ENCODE results near the gene EPN1. TPM values are rescaled to one million over a fixed set of nuclear protein-coding genes. Genes with fewer than 3 reads are reported as not detected.

EPN1 gene
- total and polyA plus RNA-seq, 2 of the 8 experiments (the other 6 are each of a cell fraction or from before 2014, with no cell fraction given) = 49.6 to 200 TPM

DNA sequence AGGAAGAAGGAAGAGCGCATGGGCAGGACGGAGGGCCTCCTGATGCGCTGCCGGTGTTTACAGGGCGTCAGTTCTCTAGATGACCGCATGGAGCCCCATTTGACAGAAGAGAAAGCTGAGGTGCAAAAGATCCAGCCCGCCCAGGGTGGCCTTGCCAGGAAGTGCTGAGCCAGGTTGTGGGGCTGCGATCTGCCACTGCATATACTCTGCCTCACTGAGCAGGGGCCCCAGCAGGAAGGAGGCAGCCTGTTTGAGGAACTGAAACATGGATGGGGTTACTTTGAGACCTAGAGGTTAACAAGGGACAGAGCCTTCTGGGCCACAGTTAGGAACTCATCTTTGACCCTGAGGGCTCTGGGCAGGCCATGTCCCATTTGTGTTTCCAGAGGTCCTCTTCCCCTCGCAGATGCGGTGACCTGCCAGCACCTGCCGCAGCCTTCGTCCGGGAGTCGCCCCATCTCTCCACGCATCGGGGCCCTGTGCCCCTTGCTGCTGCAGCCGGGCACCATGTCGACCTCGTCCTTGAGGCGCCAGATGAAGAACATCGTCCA lies 3.2 kb downstream of the EPN1 start:
- no peak overlapping the region for H3K9ac ChIP-seq (replicated peaks in 1 of 4; ENCODE audit: extremely low read depth in 1 of 4, low read depth in 3 of 4, low read length in 3 of 4)

More for the DNA sequence above, 3.2 kb downstream of the EPN1 start:
- Histone ChIP-seq H3K23me2 (ENCODE audit: low read depth, low read length) (peaks cover 5% of the 10 kb centered on the region; the same call in 1 of the 2 replicates), H3K56ac (replicated peaks; ENCODE audit: insufficient read length, low read depth, low read length) (no peak overlapping the region), H3K27ac (ENCODE audit: low read depth, low read length) (no peak overlapping the region), H4K8ac (ENCODE audit: extremely low read depth, insufficient read depth, low read length) (no peak overlapping the region; the same call in 1 of the 2 replicates), H3K4me3 (ENCODE audit: extremely low read depth in 1 of 4, insufficient read depth in 2 of 4, low read depth in 3 of 4, low read length in 4 of 4) (no peak overlapping the region), H3K9me3 (ENCODE audit: insufficient read depth in 2 of 2, low read depth in 1 of 2, low read length in 1 of 2) (no peaks in the 10 kb centered on the region), H4K5ac (ENCODE audit: insufficient read length, low read depth, low read length) (no peak overlapping the region), H4K91ac (replicated peaks; ENCODE audit: insufficient read length, low read length) (no peak overlapping the region), H2BK5ac (ENCODE audit: low read depth, low read length) (no peak overlapping the region), H2BK12ac (ENCODE audit: low read depth, low read length) (no peak overlapping the region), H2BK120ac (replicated peaks; ENCODE audit: low read depth, low read length) (no peak overlapping the region), H3K18ac (ENCODE audit: extremely low read depth, low read length) (no peak overlapping the region), H3K23ac (ENCODE audit: insufficient read length) (no peak overlapping the region), H2AK5ac (ENCODE audit: low read depth, low read length) (no peak overlapping the region), H3K79me2 (ENCODE audit: control insufficient read depth in 1 of 2, insufficient read depth in 2 of 2, low read length in 2 of 2) (peaks cover 21 to 63% of the 10 kb centered on the region in 2 experiments), H3K27me3 (replicated peaks in 1 of 4; ENCODE audit: control insufficient read depth in 3 of 4, extremely low read depth in 1 of 4, insufficient read depth in 3 of 4, low read length in 3 of 4) (no peaks in the 10 kb centered on the region), H4K20me1 (replicated peaks in 1 of 2; ENCODE audit: control insufficient read depth in 1 of 2, insufficient read depth in 2 of 2, low read length in 2 of 2) (peaks cover 11 to 29% of the 10 kb centered on the region in 2 experiments), H2AFZ (ENCODE audit: low read length) (no peak overlapping the region), H2BK20ac (ENCODE audit: low read length) (no peak overlapping the region), H3K4me2 (ENCODE audit: insufficient read depth in 1 of 2, low read depth in 2 of 2, low read length in 2 of 2) (no peak overlapping the region), H2BK15ac (ENCODE audit: low read length) (no peak overlapping the region), H3K79me1 (ENCODE audit: low read depth, low read length) (peaks cover 23% of the 10 kb centered on the region), H3K4ac (replicated peaks; ENCODE audit: insufficient read length, low read depth, low read length) (no peak overlapping the region), H3K14ac (ENCODE audit: insufficient read length) (no peak overlapping the region), H3K4me1 (replicated peaks in 1 of 4; ENCODE audit: control insufficient read depth in 3 of 4, insufficient read depth in 4 of 4, low read length in 3 of 4) (peaks cover 0 to 6% (median 3%) of the 10 kb centered on the region in 4 experiments; a peak in 3 of 7 replicates), H3K36me3 (ENCODE audit: control insufficient read depth in 2 of 4, insufficient read depth in 4 of 4, low read length in 3 of 4) (peaks cover 7 to 24% (median 20%) of the 10 kb centered on the region in 4 experiments; a peak in 7 of 8 replicates)
- POLR2A ChIA-PET (ENCODE audit: partially characterized antibody) = interaction anchor here (0.6 to 1.8 kb wide), 2 partner anchors 10 to 32 kb away, joined by 3 to 4 read pairs; no protein-coding TSS in a partner anchor
- no peak for TF ChIP-seq HDAC6 (IDR thresholded peaks at IDR 0.05; ENCODE audit: low read depth, low read length)
- TF ChIP-seq CBX5 (IDR thresholded peaks at IDR 0.05; ENCODE audit: low read depth, low read length) = no peak
- DNase-seq (ENCODE audit: low read depth in 1 of 2, low spot score in 2 of 2) = no peak
- WGBS, 2 experiments (ENCODE audit: extremely low coverage in 1 of 2, insufficient coverage in 1 of 2, insufficient read length in 1 of 2, insufficient replicate concordance in 2 of 2, low coverage in 1 of 2, low lambda C conversion rate in 2 of 2, missing lambda C conversion rate in 1 of 2) = 91% methylated on average over 21 of the region's 21 CpGs; no CpG with 5 or more reads in 1 of the 2 experiments
- CTCF ChIA-PET (ENCODE audit: partially characterized antibody) = no interaction called here
- no peak for FAIRE-seq

Measured in H1 (cell line).